ENCODE measurements around the gene SYNE1.

DNA sequence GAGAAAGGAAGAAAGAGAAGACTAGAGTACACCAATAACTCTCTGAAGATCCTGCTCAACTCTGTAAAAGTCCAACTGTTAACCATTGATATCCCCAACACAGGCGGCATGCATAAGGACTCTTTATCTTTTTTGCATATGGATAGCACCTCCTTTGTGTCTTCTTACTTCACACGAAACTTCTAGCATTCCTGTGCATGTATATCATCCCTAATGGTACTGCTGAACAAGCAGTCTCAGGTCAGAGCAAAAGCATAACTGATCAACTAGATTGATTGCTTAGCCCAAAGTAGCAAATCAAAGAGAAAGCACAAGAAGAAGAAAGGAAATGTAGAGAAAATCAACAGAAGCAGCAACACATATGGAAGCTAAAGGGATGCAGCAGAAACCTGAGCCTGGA is 234.4 kb downstream of the SYNE1 start:
- TF ChIP-seq, protein P1, sequence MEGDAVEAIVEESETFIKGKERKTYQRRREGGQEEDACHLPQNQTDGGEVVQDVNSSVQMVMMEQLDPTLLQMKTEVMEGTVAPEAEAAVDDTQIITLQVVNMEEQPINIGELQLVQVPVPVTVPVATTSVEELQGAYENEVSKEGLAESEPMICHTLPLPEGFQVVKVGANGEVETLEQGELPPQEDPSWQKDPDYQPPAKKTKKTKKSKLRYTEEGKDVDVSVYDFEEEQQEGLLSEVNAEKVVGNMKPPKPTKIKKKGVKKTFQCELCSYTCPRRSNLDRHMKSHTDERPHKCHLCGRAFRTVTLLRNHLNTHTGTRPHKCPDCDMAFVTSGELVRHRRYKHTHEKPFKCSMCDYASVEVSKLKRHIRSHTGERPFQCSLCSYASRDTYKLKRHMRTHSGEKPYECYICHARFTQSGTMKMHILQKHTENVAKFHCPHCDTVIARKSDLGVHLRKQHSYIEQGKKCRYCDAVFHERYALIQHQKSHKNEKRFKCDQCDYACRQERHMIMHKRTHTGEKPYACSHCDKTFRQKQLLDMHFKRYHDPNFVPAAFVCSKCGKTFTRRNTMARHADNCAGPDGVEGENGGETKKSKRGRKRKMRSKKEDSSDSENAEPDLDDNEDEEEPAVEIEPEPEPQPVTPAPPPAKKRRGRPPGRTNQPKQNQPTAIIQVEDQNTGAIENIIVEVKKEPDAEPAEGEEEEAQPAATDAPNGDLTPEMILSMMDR (IDR thresholded peaks at IDR 0.05; ENCODE audit: insufficient read depth, low read length), result no peak
- no peak for TF ChIP-seq GABPA (IDR thresholded peaks at IDR 0.05; ENCODE audit: low read depth)

All from HL-60 (cell line).